HG03558 (cell line): ENCODE measurements around the gene SDCBP2.

Experiments
- ATAC-seq: cut with Tn5 transposase; IDR thresholded peaks from one replicate; pipeline ENCODE4 v1.9.1; 2021; ENCODE audit warnings: moderate number of reproducible peaks; ENCODE audit not compliant: unreplicated experiment; ENCODE audit errors: extremely low read depth

Gene SDCBP2

DNA sequence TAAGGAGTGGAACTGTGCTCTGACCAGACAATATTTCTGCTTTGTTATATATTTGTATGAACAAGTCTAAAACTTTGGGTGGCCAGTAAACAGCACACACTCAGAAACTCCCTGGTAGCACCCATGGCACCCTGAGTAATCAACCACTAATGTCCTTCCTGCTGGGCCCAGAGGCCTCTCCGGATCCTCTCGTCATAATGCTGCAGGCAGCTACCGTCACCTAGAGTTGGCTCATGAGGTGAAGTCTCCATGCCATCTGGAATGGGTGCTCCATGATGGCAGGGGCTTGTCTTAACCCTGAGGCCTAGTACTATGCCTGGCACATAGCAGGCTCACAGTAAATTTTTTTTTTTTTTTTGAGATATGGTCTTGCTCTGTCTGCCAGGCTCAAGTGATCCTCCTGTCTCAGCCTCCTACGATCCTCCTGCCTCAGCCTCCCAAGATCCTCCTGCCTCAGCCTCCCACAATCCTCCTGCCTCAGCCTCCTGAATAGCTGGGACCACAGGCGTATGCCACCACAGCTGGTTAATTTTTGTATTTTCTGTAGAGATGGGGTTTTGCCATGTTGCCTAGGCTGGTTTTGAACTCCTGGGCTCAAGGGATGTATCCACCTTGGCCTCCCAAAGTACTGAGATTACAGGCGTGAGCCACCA lies 3.0 kb upstream of the SDCBP2 start:
- no peak for ATAC-seq

DNA sequence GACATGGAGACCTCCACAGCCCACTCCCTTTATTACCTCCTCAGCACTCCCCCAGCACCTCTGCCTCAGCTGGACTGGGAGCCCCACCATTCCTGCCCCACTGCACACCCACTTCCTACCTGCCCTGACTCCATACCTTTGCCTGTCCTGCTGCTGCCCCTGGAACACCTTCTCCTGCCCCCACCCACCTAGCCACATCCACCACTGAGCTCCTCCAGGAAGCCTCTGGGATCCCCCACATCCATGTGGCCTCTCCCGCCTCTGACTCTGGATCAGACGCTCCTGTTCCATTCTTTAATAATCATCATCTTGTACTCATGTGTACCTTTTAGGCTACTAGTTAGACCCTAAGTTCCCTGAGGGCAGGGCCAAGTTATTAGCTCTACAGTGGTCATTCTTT lies 2.2 kb upstream of the SDCBP2 start:
- no peak for ATAC-seq

DNA sequence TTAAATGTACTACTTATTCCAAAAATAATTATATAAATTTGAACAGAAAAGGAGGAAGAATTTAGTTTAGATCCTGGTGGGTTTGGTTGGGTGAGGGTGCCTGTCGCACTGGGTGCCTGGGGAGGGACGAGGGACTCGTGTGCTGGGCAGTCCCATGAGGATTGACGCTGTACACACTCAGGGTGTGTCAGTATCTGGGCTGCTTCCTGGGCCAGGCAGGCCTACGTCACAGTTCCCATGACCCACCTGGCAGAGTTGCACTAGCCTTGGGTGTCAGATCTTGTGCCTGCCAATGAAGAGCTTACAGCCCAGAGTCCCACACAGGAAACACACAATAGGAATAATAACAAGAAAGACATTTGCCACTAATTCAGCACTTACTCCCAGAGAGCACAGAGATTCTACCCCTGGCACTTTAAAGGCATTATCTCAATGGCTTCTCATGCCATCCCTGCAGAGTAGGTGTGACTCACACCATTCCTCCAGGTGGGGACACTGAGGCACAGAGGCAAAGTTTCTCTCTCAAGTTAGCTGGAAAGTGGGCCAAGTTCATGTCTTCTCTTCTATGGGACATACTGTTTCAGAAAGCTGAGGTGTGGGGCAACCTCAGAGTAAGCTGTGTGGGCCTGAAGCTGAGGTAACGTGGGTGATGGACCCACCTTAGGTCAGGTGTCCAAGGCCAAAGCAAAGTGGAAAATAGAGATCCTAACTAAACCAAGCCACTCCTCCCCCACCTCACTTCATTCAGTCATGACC lies 1.3 kb upstream of the SDCBP2 start:
- ATAC-seq: no peak

DNA sequence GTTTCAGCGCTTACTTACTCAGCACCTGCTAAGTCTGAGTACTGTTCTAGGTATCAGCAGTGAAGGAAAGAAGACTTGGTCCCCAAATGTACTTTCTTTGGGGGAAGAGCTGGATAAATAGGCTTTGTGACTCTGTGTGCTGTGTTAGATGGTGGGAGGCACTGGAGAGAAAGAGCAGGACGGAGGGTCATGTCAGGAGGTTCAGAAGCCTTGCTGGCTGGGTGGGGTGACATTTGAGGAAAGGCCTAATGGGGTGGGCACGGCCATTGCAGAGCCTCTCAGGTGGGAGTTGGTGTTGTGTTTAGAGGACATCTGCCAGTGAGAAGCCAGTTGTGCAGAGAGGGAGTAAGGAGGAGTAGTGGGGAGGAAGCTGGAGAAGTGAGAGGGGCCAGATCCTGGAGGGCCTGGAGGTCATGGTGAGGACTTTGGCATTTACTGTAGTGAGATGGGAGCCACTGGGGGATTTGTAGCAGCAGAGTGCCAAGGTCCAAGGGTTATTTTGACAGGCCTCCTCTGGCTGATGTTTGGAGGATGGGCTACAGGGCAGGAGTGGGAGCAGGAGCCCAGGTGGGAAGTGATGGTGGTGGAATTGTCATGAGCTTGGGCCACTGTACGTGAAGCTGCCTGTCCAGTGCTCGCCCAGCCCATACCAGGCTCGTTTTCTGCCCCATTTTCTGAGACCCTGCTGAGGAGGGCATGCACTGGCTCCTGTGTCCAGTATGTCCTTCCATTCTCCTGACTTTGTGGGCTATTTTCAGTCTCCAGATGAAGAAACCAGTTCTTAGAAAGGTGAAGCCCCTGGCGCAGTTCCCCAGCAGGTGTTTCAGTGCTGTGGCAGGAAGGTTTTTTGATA lies 886 bp downstream of the SDCBP2 start:
- ATAC-seq: no peak

DNA sequence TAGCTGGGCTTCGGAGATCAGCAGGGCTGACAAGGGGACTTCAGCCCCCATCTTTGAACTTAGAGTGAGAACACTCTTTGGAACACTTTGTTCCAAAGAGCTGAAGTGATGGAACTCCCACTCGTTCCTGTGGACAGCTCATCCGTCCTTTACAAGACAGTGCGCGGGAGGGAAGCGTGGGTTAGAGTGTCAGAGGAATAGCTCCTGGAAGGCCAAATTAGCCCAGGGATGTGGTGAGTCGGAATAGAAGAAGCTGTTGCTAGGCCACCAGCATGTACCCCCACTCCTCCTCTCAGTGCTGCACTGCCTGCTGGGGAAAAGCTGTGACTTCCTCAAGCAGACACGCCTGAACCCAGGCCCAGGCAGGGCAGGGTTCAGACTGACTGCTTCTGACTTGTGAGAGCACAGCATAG lies 1.7 kb downstream of the SDCBP2 start:
- ATAC-seq: no peak

DNA sequence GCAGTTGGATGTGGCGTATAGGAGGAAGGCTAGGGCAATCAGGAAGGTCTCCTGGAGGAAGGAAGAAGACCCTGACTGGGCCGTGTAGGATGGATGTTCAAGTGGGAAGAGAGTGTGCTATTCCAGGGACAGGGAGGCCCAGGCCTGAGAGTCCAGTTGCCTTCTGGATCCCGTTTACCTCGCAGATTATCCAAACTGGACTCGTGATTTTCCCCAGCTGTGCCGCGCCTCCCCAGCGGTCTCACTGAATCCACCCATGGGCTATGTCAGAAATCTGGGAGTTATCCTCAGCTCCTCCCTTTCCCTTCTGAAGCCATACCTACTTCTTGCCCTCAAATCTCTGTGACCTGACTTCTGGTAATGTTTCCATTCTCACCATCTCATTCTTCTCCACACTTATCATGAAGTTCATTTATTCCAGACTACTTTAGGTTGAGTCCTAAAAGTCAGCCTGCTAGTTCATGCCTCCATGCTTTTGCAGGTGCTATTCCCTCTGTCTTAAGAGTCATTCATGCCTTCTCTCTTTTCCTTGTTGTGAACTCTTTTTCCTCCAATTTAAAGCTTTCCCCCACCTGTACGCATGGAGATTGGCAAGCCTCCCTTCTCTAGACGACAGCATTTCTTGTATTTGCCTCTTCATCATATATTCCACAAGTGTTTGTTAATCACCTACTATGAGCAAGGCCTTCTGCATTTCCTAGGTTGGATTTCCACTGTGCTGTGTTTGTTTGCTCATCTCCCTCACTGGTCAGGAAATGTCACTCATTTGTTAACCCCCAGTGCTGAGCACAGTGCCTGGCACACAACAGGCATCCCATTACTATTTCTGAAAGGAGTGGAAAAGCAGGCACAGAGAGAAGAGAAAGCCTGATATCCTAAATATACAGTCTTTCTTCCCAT lies 2.7 kb downstream of the SDCBP2 start:
- no peak for ATAC-seq

DNA sequence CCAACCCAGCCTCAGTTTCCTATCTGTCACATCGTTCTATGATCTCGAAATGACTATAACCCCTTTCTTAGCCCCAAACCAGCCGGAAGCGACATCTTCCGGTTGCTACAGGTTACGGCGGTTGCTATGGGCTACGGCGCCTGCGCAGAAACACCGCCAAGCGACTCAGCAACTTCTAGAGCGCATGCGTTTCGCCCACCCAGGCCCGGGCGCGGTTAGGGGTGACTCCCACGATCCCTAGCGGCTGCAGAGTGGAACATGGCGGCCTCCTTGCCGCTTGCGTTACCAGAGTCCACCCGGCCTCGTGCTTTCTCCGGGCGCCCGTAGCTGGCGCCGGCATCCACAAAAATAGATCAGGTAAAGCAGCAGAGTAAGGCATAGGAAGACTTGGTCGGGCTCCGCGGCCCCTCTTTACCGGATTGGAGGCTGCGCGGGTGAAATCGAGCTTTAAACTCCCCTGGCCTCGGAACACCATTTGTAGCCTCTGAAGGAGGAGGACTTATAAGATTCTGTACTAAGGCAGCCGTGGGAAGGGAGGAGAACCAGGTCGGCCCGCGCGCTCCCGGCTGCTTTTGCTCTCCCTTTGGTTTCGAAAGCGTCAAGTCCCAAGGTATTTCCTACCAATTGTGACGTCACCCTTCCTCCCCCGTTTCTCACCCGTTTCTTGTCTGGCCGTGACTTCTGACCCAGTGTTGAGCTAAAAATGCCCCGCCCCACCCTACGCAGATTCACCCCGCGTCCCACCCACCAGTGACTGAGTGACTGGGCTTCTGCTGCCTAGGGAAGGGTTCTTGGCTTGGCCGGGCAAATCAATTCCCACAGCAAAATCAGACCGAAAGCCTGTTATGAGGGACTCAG lies 3.5 kb downstream of the SDCBP2 start:
- no peak for ATAC-seq

DNA sequence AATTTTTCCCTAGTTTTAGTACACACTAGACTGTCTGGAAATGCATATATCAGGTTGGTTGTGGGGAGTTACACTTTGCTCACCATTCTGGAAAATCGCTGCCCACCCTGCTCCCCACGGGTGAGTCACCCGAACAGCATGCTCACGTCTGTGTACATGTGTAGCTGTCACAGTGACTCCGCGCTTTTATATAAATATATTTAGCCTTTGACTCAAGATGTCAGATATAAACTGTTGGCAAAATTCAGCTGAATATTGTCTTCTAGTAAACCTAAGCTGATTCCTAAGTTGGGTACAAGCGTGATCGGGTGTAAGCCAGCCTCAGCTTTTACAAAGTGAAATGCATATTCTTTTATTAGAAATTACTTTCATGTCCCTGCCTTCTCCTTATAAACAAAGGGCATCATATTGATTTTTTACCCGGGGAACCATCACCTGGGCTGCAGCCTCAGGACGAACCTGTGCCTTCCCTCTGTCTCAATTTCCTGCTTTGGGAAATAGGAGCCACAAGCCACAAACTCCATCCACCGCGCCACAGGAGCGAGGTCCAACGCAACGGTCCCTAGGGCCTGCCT lies 4.3 kb downstream of the SDCBP2 start:
- no peak for ATAC-seq

DNA sequence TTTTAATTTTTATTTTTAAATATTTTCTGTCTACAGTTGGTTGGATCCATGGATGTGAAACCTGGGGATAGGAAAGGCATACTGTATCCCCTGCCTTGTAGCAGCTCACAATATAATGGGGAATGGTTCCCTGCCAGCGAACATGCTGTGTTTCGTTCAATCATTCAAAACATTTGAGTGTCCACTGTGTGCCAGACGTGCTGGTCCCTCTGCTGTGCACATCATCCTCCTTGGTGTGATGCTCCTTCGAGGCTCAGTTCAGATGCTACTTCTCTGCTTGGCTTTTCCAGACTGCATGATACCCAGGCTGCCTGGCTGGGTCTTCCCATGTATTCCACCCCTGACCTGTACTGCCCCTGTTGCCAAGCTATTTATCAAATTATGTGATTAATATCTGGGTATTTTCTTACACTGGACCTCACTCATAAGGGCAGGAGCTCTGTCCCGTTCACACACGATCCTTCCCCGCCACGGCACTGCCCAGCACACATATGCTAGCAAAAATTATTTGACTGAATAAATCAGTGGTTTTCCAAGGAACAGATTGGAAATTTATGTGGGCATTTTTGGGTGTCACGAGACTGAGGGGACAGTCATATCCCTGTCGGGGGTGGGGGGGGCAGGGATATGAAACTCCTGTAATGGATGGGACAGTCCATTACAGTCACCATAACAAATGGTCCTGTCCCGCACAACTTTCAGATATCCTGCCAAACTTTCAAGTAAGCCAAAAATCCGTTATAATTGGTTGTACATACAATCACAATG lies 4.9 kb downstream of the SDCBP2 start:
- no peak for ATAC-seq

DNA sequence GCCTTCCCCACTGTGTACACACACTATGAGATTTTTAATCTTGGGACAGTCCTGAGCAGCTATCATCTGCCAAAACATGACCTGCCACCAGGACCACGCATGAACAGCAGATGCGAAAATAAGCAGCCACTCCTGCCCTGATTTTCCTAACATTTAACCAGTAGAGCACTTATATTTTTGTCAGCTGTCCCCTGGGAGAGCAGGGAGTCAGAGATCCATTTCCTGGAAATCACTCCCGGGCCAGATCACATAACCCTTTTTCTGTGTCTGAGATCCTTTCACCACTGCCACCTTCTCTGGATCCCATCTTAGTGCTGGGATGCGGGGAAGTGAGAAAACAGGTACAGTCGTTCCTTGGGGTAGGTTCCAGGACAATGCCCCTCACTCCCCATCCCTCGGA lies 5.7 kb downstream of the SDCBP2 start:
- ATAC-seq: no peak

DNA sequence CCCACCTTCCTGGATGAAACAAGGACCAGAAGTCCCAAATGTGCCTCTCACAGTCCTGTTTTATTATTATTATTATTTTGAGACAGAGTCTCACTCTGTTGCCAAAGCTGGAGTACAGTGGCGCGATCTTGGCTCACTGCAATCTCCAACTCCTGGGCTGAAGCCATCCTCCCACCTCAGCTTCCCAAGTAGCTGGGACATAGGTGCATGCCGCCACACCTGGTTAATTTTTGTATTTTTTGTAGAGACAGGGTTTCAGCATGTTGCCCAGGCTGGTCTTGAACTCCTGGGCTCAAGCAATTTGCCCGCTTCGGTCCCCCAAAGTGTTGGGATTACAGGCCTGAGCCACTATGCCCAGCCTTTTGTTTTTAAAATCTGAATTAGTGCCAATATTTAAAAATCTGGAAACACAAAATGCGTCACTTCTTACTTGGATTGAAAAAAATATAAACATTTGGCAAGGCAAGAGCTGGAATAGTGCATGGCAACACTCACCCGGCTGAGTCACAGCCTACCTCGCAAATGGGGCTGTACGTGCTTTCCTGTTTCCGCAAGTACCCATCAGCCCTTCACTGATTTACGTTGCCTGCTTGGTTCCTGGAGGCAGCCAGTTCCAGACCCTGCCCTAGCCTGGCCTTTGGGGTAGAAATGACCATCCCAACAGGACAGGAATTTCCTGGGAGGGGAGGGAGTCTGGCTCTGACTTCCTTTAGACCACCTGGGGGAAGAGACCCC lies 6.3 kb downstream of the SDCBP2 start:
- no peak for ATAC-seq

DNA sequence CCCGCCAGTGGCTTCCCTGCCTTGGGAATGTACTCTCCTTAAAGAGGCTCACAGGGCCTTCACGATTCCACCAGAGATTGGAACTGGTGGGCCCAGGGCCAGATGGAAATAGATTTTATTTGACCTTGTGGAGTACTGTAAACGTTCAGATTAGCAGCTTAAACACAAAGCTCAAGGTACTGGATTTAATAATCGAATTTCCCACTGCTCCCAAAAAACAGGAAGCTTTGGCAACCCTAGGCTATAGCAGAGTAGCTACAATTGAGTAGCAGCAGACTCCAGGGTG lies 7.3 kb downstream of the SDCBP2 start:
- no peak for ATAC-seq

DNA sequence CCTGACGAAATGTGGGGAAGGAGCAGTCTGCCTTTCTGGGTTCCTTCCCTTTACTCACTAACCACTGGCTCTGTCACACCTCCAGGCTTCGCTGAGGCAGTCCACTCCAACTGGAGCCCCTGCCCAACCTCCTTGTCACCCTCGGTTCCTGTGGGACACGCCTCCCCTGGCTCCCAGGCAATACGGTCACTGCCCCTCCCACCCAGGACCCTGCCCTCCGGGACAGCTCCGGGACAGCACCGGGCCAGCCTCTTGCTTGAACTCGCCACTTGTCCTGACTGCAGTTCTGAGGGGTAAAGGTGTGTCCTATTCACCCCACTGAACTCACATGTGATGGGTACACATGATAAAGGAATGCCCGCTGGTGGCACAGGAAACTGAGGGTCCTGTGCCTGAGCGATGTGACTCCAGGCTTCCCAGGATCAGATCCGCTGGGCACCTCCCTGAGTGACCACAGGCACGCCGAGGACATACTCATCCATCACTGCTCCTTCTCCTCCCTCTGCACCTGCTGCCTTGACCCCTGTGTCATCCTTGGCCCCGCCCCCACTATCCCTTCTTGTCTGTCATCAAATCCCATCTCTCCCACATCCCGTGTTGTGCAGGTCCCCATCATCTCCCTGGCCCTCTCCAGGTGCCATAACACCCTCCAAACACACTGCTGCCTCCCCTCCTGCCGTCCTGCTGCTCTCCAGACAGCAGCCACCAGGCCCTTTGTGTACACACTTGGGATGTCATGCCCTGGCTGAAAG lies 7.9 kb downstream of the SDCBP2 start:
- no peak for ATAC-seq

DNA sequence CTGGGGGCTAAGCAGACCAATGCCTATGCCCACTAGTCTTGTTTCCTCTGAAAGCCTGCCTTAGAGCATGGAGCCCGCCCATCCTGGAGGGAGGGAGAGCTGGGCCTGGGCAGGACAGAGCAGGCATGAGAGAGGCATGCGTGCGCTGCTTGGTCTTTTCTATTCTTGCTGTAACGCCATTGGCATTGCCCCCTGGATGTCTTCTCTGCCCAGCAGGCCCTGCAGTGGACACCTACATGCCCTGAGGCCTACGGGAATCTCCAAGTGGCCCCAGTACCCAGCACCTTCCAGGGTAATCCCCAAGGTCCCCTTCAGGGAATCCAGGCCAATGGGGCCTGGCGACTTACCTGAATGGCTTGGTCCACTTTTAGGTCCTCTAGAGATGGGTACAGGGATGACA lies 8.9 kb downstream of the SDCBP2 start:
- ATAC-seq: no peak

DNA sequence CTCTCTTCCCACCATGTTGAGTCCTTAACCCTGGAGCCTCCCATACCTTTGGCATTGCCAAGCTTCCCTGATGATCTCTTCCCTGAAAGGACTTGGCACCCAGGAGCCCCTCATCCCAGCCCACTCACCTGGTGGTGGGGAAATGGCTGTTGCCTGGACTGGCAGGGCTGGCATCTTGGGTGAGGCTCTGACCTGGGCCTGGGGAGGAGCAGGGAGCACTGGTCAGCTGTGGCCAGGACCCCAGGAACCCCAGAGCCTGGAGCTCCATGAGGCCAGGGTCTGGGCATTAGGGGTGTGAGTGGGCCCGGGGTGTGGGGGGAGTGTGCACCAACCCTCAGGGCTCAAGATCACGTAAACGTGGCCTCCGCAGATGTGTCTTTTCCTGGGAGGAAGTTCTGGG lies 9.5 kb downstream of the SDCBP2 start:
- ATAC-seq: no peak

DNA sequence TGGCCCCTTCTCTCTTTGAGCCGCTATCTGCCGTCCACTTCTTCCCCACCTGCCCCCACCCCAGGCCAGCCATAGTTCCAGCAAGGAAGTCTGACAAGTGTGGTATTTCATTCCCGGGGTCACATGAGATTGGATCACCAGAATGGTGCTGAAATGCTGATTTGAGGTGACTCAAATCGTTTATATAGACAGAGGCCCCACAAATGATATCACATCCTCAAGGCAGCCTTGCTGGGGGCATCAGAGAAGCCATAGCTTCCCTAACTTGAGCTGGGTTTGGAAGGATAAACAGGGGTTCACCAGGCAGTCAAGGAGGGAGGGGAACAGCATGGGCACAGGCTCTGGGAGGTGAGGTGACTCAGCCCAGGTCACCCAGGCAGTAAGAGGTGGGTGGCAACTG lies 9.9 kb downstream of the SDCBP2 start:
- ATAC-seq: no peak
